ENCODE measurements around the gene CRIM1. TPM values are rescaled to one million over a fixed set of nuclear protein-coding genes. Genes with fewer than 3 reads are reported as not detected.

Gene CRIM1
- total RNA-seq, 1 donor from 2014 or later: 0.58 TPM

DNA sequence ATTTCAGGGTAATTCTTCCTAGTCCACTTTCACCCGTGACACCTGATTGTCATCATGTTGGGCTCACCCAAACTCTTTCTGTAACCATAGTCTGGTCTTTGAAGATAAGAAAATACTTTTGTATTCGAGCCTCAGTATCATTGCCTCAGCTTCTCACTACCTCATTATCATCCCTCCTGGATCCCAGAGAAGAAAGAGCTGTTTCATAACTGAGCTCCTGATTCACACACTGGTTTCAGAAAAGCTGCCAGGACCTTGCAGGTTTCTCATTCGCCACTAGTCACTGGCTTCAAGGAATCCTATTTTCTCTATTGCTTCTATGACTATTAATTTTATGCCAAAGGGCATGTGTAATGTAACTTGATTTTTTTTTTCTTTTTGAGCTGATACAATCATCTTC is 2.9 kb upstream of the CRIM1 start:
- no peak overlapping the region for H3K27ac Mint-ChIP-seq
- no peaks in the 10 kb centered on the region for H3K9me3 Mint-ChIP-seq
- DNase-seq (no peak), ATAC-seq (ENCODE audit: low read depth) (no peak)
- intact Hi-C loops (cut with micrococcal nuclease): loop anchor here (1.0 to 10.0 kb wide), 4 partner anchors 155 to 1922 kb away; no protein-coding TSS in a partner anchor
- no peaks in the 10 kb centered on the region for H3K36me3 Mint-ChIP-seq (ENCODE audit: low read depth)
- H3K4me1 Mint-ChIP-seq: peaks cover 26% of the 10 kb centered on the region
- ChIA-PET CTCF (interaction anchor here (0.7 to 1.7 kb wide), 11 partner anchors 10 to 430 kb away, joined by 3 to 15 read pairs (median 3); no protein-coding TSS in a partner anchor), POLR2A (no interaction called here)
- H3K4me3 Mint-ChIP-seq: no peak overlapping the region
- TF ChIP-seq, protein P1, sequence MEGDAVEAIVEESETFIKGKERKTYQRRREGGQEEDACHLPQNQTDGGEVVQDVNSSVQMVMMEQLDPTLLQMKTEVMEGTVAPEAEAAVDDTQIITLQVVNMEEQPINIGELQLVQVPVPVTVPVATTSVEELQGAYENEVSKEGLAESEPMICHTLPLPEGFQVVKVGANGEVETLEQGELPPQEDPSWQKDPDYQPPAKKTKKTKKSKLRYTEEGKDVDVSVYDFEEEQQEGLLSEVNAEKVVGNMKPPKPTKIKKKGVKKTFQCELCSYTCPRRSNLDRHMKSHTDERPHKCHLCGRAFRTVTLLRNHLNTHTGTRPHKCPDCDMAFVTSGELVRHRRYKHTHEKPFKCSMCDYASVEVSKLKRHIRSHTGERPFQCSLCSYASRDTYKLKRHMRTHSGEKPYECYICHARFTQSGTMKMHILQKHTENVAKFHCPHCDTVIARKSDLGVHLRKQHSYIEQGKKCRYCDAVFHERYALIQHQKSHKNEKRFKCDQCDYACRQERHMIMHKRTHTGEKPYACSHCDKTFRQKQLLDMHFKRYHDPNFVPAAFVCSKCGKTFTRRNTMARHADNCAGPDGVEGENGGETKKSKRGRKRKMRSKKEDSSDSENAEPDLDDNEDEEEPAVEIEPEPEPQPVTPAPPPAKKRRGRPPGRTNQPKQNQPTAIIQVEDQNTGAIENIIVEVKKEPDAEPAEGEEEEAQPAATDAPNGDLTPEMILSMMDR (IDR thresholded peaks at IDR 0.05): no peak
- H3K27me3 Mint-ChIP-seq: peaks cover 15% of the 10 kb centered on the region

DNA sequence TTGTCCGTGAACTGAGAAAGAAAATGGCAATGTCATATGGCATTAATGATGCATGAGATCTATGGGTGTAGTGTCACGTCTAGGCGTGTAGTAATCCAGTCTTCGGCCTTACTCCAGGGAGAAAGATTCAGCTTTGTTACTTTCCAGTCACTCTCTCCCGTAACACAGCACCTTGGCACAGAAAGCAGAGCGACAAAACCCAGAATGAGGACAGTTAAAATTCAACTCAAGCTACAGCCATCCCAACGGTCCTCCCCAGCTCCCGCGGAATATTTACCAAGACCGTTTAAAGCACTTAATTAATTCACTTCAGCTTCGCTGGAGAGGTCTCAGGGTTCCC is 797 bp upstream of the CRIM1 start:
- ATAC-seq (ENCODE audit: low read depth): no peak
- H3K27me3 Mint-ChIP-seq: peaks cover 29% of the 10 kb centered on the region
- CTCF ChIA-PET: interaction anchor here (1.2 kb wide), 1 partner anchor 430 kb away, joined by 3 read pairs; no protein-coding TSS in a partner anchor
- H3K4me3 Mint-ChIP-seq: peak overlapping the region; percentile 53
- H3K9me3 Mint-ChIP-seq: no peaks in the 10 kb centered on the region
- POLR2A ChIA-PET: no interaction called here
- H3K27ac Mint-ChIP-seq: no peak overlapping the region
- peaks cover 36% of the 10 kb centered on the region for H3K4me1 Mint-ChIP-seq
- H3K36me3 Mint-ChIP-seq (ENCODE audit: low read depth): no peaks in the 10 kb centered on the region
- intact Hi-C loops (cut with micrococcal nuclease): loop anchor here (10.0 kb wide), 1 partner anchor 1920 kb away; no protein-coding TSS in a partner anchor
- DNase-seq: no peak
- TF ChIP-seq, protein P1 (IDR thresholded peaks at IDR 0.05): no peak

DNA sequence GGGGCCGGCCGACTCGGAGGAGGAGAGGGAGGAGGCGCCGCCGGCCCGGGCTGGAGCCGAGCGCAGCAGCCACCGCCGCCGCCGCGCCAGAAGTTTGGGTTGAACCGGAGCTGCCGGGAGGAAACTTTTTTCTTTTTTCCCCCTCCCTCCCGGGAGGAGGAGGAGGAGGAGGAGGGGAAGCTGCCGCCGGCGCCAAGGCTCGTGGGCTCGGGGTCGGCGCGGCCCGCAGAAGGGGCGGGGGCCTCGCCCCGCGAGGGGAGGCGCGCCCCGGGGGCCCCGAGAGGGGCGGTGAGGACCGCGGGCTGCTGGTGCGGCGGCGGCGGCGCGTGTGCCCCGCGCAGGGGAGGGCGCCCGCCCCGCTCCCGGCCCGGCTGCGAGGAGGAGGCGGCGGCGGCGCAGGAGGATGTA is 316 bp downstream of the CRIM1 start:
- CTCF ChIA-PET: interaction anchor here (0.8 kb wide), 1 partner anchor 429 kb away, joined by 4 read pairs; no protein-coding TSS in a partner anchor
- DNase-seq (no peak), ATAC-seq (ENCODE audit: low read depth) (no peak)
- H3K27ac Mint-ChIP-seq: no peak overlapping the region
- H3K4me3 Mint-ChIP-seq: peak overlapping the region; percentile 57
- peaks cover 36% of the 10 kb centered on the region for H3K4me1 Mint-ChIP-seq
- no peaks in the 10 kb centered on the region for H3K9me3 Mint-ChIP-seq
- POLR2A ChIA-PET: no interaction called here
- H3K36me3 Mint-ChIP-seq (ENCODE audit: low read depth): no peaks in the 10 kb centered on the region
- TF ChIP-seq, protein P1 (IDR thresholded peaks at IDR 0.05): no peak
- peaks cover 32% of the 10 kb centered on the region for H3K27me3 Mint-ChIP-seq
- intact Hi-C loops (cut with micrococcal nuclease): loop anchor here (10.0 kb wide), 1 partner anchor 1919 kb away; no protein-coding TSS in a partner anchor

DNA sequence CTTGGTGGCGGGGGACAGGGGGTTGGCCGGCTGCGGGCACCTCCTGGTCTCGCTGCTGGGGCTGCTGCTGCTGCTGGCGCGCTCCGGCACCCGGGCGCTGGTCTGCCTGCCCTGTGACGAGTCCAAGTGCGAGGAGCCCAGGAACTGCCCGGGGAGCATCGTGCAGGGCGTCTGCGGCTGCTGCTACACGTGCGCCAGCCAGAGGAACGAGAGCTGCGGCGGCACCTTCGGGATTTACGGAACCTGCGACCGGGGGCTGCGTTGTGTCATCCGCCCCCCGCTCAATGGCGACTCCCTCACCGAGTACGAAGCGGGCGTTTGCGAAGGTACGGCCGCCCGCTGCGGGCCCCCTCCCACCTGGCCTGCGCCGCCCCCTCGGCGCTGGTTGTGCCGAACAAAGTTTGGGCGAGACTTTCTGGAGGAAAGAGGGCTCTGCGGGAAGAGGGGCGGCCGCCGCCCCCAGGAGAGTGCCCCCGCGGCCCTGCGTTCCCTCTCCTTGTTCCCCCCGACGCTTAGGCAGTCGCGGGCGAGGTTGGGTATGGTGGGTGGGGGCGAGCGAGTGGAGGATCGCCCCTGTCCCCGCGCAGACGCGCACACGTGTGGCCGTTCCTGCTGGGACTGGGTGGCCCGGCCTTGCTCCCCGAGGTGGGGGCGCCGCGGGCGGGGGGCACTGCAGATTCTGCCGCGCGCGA is 866 bp downstream of the CRIM1 start:
- Mint-ChIP-seq H3K4me3 (peak overlapping the region; percentile 70), H3K27ac (no peak overlapping the region), H3K27me3 (peaks cover 37% of the 10 kb centered on the region), H3K4me1 (peaks cover 36% of the 10 kb centered on the region), H3K9me3 (no peaks in the 10 kb centered on the region), H3K36me3 (ENCODE audit: low read depth) (no peaks in the 10 kb centered on the region)
- intact Hi-C loops (cut with micrococcal nuclease): loop anchor here (10.0 kb wide), 1 partner anchor 1918 kb away; no protein-coding TSS in a partner anchor
- ATAC-seq (ENCODE audit: low read depth) (peak; percentile 22), DNase-seq (peak; percentile 27)
- TF ChIP-seq, protein P1 (IDR thresholded peaks at IDR 0.05): no peak
- ChIA-PET CTCF (interaction anchor here (0.8 kb wide), 1 partner anchor 429 kb away, joined by 4 read pairs; no protein-coding TSS in a partner anchor), POLR2A (no interaction called here)

DNA sequence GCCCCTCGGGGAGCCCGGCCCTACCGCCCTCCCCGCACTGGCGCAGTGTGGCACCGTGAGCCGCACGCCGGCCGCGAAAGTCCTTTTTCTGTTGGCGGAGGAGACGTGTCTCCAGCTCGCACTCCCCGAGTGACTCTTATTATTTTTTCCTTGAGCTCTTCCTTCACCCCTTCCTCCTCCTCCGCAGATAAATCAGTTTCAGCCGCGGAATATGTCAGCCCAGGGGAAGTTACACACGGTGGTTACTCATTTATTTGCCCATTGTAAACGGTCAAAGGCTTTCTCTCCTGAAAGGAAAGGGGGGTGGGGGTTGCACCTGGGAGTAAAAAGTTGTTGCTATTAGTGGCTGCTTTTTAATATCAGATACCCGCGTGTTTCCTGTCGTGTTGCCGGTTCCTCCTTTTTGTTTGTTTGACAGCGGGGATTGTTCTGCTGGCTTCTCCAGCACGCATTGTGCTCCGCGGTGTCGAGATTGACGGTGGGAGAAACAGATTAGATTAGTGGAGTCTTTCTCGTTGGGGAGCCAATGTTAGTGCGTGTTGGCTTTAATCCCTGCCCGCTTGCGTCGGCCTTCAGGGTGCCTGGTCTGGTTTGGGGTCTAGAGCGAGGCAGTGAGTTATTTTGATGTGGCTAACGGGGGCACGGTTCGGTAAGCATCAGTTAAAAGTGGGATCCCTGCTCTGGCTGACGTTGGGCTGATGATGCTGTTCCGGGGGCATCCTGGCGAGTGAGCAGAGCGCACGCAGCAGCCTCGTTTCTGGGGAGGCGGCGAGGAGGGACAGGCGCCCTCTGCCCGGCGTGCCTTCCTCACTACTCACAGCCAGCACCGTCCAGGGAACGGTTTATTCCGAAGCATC is 1.6 kb downstream of the CRIM1 start:
- DNase-seq: no peak
- POLR2A ChIA-PET: no interaction called here
- Mint-ChIP-seq H3K4me1 (peaks cover 34% of the 10 kb centered on the region), H3K9me3 (no peaks in the 10 kb centered on the region), H3K27ac (no peak overlapping the region), H3K4me3 (peak overlapping the region; percentile 83), H3K36me3 (ENCODE audit: low read depth) (no peaks in the 10 kb centered on the region), H3K27me3 (peaks cover 39% of the 10 kb centered on the region)
- intact Hi-C loops (cut with micrococcal nuclease): loop anchor here (10.0 kb wide), 1 partner anchor 1918 kb away; no protein-coding TSS in a partner anchor
- peak; percentile 12 for ATAC-seq (ENCODE audit: low read depth)
- TF ChIP-seq, protein P1 (IDR thresholded peaks at IDR 0.05): no peak
- CTCF ChIA-PET: no interaction called here
